Measurements from ENCODE around the gene RAB6B. TPM values are rescaled to one million over a fixed set of nuclear protein-coding genes. Genes with fewer than 3 reads are reported as not detected.

Gene RAB6B
- total RNA-seq, 1 donor from 2014 or later, result 5.2 TPM

Other genes with a start within 250 kb of the RAB6B start
- 22.7 and 23.4 TPM in 2 replicates for gene TOPBP1, start 233.9 kb downstream of the RAB6B start, total RNA-seq
- under 0.01 TPM in 1 of 2 replicates, not detected in the other for gene TF, start 149.5 kb downstream of the RAB6B start, total RNA-seq
- gene SRPRB, start 90.1 kb downstream of the RAB6B start, total RNA-seq, result 64.7 and 120 TPM in 2 replicates
- 0.69 and 1.0 TPM in 2 replicates for gene SLCO2A1, start 134.0 kb upstream of the RAB6B start, total RNA-seq